Gastrocnemius medialis (tissue), 4 donors: ENCODE measurements around the gene POLR3E. TPM values are rescaled to one million over a fixed set of nuclear protein-coding genes. Genes with fewer than 3 reads are reported as not detected.

Experiments used
- ATAC-seq, 2 donors: fragments of 150-250 bp; one replicate each; pipeline ENCODE4 v1.9.1; 2016
- DNase-seq, 2 donors: peaks; one replicate each; pipeline ENCODE4 v3.0.0-alpha.2; 2019
- H3K27ac ChIP-seq, 4 donors: fragments of 200-600 bp; sonication (generic); 1 replicate in 1 of 4; 2 replicates in 3 of 4; pipeline ENCODE4 v1.5.1; 2016 to 2018; ENCODE audit warnings: mild to moderate bottlenecking in 2 of 4, moderate library complexity in 1 of 4
- H3K27me3 ChIP-seq, 3 donors: fragments of 200-600 bp; sonication (generic) in 2 of 3; 1 replicate in 1 of 3; 2 replicates in 2 of 3; pipeline versions ENCODE4 v1.5.1 to v1.6.0; 2016 to 2019; ENCODE audit warnings: mild to moderate bottlenecking in 1 of 3, moderate library complexity in 1 of 3
- H3K36me3 ChIP-seq, 2 donors: fragments of 200-600 bp; sonication (generic) in 1 of 2; one replicate each; pipeline ENCODE4 v1.5.1; 2017 to 2018
- H3K4me1 ChIP-seq, 2 donors: fragments of 200-600 bp; sonication (generic) in 1 of 2; one replicate each; pipeline ENCODE4 v1.5.1; 2016 to 2017; ENCODE audit warnings: mild to moderate bottlenecking in 2 of 2
- H3K4me3 ChIP-seq, 4 donors: fragments of 200-600 bp; sonication (generic) in 3 of 4; 1 replicate in 1 of 4; 2 replicates in 3 of 4; pipeline ENCODE4 v1.5.1; 2016 to 2019; ENCODE audit warnings: mild to moderate bottlenecking in 2 of 4
- H3K9me3 ChIP-seq, 3 donors: fragments of 200-600 bp; sonication (generic) in 2 of 3; 1 replicate in 1 of 3; 2 replicates in 2 of 3; pipeline ENCODE4 v1.5.1; 2016 to 2019
- CTCF ChIP-seq, 5 experiments: fragments of 450-650 bp in 3 of 5; fragments of 200-600 bp in 2 of 5; sonication (generic) in 2 of 5; IDR thresholded peaks in 4 of 5; conservative IDR thresholded peaks in 1 of 5; 1 replicate in 4 of 5; 2 replicates in 1 of 5; pipeline ENCODE4 v1.5.1; 2016 to 2019; ENCODE audit warnings: antibody characterized with exemption in 5 of 5, mild to moderate bottlenecking in 3 of 5, moderate library complexity in 3 of 5
- POLR2A ChIP-seq, 2 donors: fragments of 450-650 bp; IDR thresholded peaks; one replicate each; pipeline ENCODE4 v1.6.1; 2017; ENCODE audit warnings: antibody characterized with exemption in 2 of 2, mild to moderate bottlenecking in 2 of 2, moderate library complexity in 2 of 2
- in situ Hi-C, 4 donors: fragments of 200-750 bp; cut with MboI; loops; one replicate each; pipeline versions ENCODE4 v1.15.0 to v1.8.0; 2017; ENCODE audit warnings: low sequenced_read_pairs in 4 of 4
- intact Hi-C: fragments of 100-400 bp; cut with DNase I; formaldehyde crosslinking; loops from one replicate; pipeline ENCODE4 v1.15.1; 2023; ENCODE audit warnings: low total_unique reads
- total RNA-seq, 4 donors: library from RNA; depleted of rRNA; stranded (reverse); fragments of >200 nt; gene quantifications; one replicate each; pipeline versions ENCODE4 v1.1.0 to v1.2.3, GENCODE V29; 2016

The POLR3E gene
- total RNA-seq, 4 donors from 2014 or later = 105 to 182 (median 116) TPM

- H3K4me3 ChIP-seq = no peak overlapping the region
- no peak overlapping the region for H3K27ac ChIP-seq
- intact Hi-C loops = no loop called here
- ATAC-seq (no peak), DNase-seq (no peak)
- H3K4me1 ChIP-seq = no peaks in the 10 kb centered on the region
- no peaks in the 10 kb centered on the region for H3K27me3 ChIP-seq
- in situ Hi-C loops = loop anchor here (5.0 to 25.0 kb wide), 3 partner anchors 85 to 288 kb away; partner anchors contain the start of genes MOSMO (in 4 of the 4), PDZD9 (in 4 of the 4) and EEF2K (in 1 of the 4)
- no peak for TF ChIP-seq POLR2A (IDR thresholded peaks at IDR 0.05)
- no peak for TF ChIP-seq CTCF (IDR thresholded peaks at IDR 0.05 in 4 of 5, conservative IDR thresholded peaks at IDR 0.05 in 1 of 5)
- H3K9me3 ChIP-seq = no peaks in the 10 kb centered on the region
- no peaks in the 10 kb centered on the region for H3K36me3 ChIP-seq
These were observed 4.9 kb upstream of the POLR3E start for GRCh38 chr16:22292320-22292719.

- in situ Hi-C loops (loop anchor here (5.0 to 25.0 kb wide), 3 partner anchors 86 to 289 kb away; partner anchors contain the start of genes MOSMO (in 4 of the 4), PDZD9 (in 4 of the 4) and EEF2K (in 1 of the 4)), intact Hi-C loops (no loop called here)
These were observed 3.8 kb upstream of the POLR3E start for GRCh38 chr16:22293137-22294106.

GRCh38 chr16:22296225-22297113 is 740 bp upstream of the POLR3E start:
- Histone ChIP-seq H3K9me3 (no peaks in the 10 kb centered on the region), H3K36me3 (no peaks in the 10 kb centered on the region), H3K4me1 (peaks cover 12 to 18% of the 10 kb centered on the region in 2 donors), H3K27me3 (no peaks in the 10 kb centered on the region), H3K4me3 (peak overlapping the region; percentile 65 to 95 (median 76)), H3K27ac (peak overlapping the region; percentile 45 to 100 (median 58))
- in situ Hi-C loops (loop anchor here (5.0 to 25.0 kb wide), 3 partner anchors 99 to 292 kb away; partner anchors contain the start of genes MOSMO (in 4 of the 4) and PDZD9 (in 4 of the 4)), intact Hi-C loops (loop anchor here (1.0 to 5.0 kb wide), 7 partner anchors 76 to 1396 kb away; partner anchors contain the start of genes DCUN1D3, EEF2K, LYRM1 and MOSMO)
- no peak for ATAC-seq
- no peak for DNase-seq
- TF ChIP-seq POLR2A (IDR thresholded peaks at IDR 0.05) (no peak), CTCF (IDR thresholded peaks at IDR 0.05 in 4 of 5, conservative IDR thresholded peaks at IDR 0.05 in 1 of 5) (no peak)

More at GRCh38 chr16:22293137-22294106, 3.8 kb upstream of the POLR3E start:
- H3K27ac ChIP-seq = no peak overlapping the region
- no peaks in the 10 kb centered on the region for H3K9me3 ChIP-seq
- no peak for ATAC-seq
- no peaks in the 10 kb centered on the region for H3K27me3 ChIP-seq
- no peak overlapping the region for H3K4me3 ChIP-seq
- no peaks in the 10 kb centered on the region for H3K36me3 ChIP-seq
- TF ChIP-seq CTCF (IDR thresholded peaks at IDR 0.05 in 4 of 5, conservative IDR thresholded peaks at IDR 0.05 in 1 of 5) (no peak), POLR2A (IDR thresholded peaks at IDR 0.05) (no peak)
- DNase-seq = no peak
- H3K4me1 ChIP-seq = peaks cover 0 to 1% of the 10 kb centered on the region in 2 donors
